Measurements from ENCODE around the gene MGAT4B.

MGAT4B gene

DNA sequence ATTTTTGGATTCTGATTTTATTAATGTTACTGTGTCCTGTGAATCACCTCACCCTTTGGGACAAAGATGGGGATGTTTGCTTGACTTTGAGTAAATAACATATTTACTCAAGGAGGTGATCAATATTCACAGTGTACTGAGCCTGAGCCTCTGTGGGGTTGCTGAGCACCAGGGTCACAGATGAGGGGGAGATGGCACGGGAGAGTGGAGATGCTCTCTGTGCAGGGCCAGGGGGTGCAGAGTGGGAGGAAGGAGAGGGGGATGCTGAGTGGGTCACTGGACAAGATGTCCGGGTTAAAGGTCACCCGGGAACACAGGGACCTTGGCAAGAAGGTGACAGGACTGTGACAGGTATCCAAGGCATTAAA lies 18.1 kb upstream of the MGAT4B start:
- Histone ChIP-seq H3K9me2 (replicated peaks; ENCODE audit: insufficient read depth, low read length) (no peaks in the 10 kb centered on the region), H3K4me2 (ENCODE audit: low read depth, low read length, poor library complexity, severe bottlenecking) (no peak overlapping the region), H3K4me3 (ENCODE audit: insufficient read depth, low read length, poor library complexity, severe bottlenecking) (no peak overlapping the region), H4K20me1 (ENCODE audit: low read depth, low read length) (peaks cover 6% of the 10 kb centered on the region), H2AFZ (ENCODE audit: low read depth, low read length, severe bottlenecking) (no peak overlapping the region), H3K79me2 (ENCODE audit: insufficient read depth, low read length) (peaks cover 12% of the 10 kb centered on the region), H3K27me3 (ENCODE audit: low read length) (no peaks in the 10 kb centered on the region), H3K36me3 (ENCODE audit: low read length) (no peaks in the 10 kb centered on the region; the same call in 1 of the 2 replicates), H3K9ac (ENCODE audit: low read length) (no peak overlapping the region), H3F3A (ENCODE audit: insufficient read depth) (peaks cover 5% of the 10 kb centered on the region; the same call in 1 of the 2 replicates), H3K27ac (ENCODE audit: low read depth, low read length) (no peak overlapping the region), H3K9me3 (ENCODE audit: insufficient read depth, low read length) (no peaks in the 10 kb centered on the region)
- no peak for TF ChIP-seq EZH2phosphoT487 (conservative IDR thresholded peaks at IDR 0.05; ENCODE audit: low read length)
- TF ChIP-seq, protein P1, sequence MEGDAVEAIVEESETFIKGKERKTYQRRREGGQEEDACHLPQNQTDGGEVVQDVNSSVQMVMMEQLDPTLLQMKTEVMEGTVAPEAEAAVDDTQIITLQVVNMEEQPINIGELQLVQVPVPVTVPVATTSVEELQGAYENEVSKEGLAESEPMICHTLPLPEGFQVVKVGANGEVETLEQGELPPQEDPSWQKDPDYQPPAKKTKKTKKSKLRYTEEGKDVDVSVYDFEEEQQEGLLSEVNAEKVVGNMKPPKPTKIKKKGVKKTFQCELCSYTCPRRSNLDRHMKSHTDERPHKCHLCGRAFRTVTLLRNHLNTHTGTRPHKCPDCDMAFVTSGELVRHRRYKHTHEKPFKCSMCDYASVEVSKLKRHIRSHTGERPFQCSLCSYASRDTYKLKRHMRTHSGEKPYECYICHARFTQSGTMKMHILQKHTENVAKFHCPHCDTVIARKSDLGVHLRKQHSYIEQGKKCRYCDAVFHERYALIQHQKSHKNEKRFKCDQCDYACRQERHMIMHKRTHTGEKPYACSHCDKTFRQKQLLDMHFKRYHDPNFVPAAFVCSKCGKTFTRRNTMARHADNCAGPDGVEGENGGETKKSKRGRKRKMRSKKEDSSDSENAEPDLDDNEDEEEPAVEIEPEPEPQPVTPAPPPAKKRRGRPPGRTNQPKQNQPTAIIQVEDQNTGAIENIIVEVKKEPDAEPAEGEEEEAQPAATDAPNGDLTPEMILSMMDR (IDR thresholded peaks at IDR 0.05; ENCODE audit: insufficient read depth, low read length, poor library complexity, severe bottlenecking) = no peak

DNA sequence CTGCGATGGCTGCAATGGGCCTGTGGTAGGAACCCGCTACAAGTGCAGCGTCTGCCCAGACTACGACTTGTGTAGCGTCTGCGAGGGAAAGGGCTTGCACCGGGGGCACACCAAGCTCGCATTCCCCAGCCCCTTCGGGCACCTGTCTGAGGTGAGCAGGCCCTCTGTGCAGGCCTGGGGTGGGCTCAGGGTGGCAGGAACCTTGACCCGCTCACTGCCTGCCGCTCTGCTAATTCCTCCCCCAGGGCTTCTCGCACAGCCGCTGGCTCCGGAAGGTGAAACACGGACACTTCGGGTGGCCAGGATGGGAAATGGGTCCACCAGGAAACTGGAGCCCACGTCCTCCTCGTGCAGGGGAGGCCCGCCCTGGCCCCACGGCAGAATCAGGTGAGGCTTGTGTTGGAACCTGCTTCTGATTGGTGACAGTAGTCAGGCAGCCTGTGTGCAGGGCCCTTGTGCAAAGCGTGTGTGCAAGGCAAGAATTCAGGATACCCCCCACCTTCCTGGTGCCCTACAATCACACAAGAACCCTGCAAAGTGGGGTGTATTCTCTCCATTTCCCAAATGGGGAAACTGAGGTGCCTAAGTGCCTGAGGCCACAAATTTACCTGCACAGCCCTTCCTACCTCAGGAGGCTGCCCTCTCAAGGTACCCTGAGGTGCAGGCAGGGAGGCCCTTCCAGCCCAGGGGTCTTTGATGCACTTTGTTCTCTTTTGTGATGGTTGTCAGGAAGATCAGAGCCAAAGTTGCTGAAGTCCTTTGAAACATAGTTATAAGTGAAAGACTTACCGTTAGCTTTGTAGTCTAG lies 17.5 kb upstream of the MGAT4B start:
- TF ChIP-seq EZH2phosphoT487 (conservative IDR thresholded peaks at IDR 0.05; ENCODE audit: low read length) = no peak
- TF ChIP-seq, protein P1 (IDR thresholded peaks at IDR 0.05; ENCODE audit: insufficient read depth, low read length, poor library complexity, severe bottlenecking) = no peak
- H3K9me2 ChIP-seq (replicated peaks; ENCODE audit: insufficient read depth, low read length) = no peaks in the 10 kb centered on the region
- peaks cover 5% of the 10 kb centered on the region; the same call in 1 of the 2 replicates for H3F3A ChIP-seq (ENCODE audit: insufficient read depth)
- H3K9ac ChIP-seq (ENCODE audit: low read length) = no peak overlapping the region
- H3K4me2 ChIP-seq (ENCODE audit: low read depth, low read length, poor library complexity, severe bottlenecking) = no peak overlapping the region
- no peak overlapping the region for H3K4me3 ChIP-seq (ENCODE audit: insufficient read depth, low read length, poor library complexity, severe bottlenecking)
- H2AFZ ChIP-seq (ENCODE audit: low read depth, low read length, severe bottlenecking) = no peak overlapping the region
- peaks cover 6% of the 10 kb centered on the region for H4K20me1 ChIP-seq (ENCODE audit: low read depth, low read length)
- no peaks in the 10 kb centered on the region for H3K36me3 ChIP-seq (ENCODE audit: low read length)
- H3K79me2 ChIP-seq (ENCODE audit: insufficient read depth, low read length) = peaks cover 12% of the 10 kb centered on the region
- no peaks in the 10 kb centered on the region for H3K9me3 ChIP-seq (ENCODE audit: insufficient read depth, low read length)
- no peak overlapping the region for H3K27ac ChIP-seq (ENCODE audit: low read depth, low read length)
- H3K27me3 ChIP-seq (ENCODE audit: low read length) = no peaks in the 10 kb centered on the region

DNA sequence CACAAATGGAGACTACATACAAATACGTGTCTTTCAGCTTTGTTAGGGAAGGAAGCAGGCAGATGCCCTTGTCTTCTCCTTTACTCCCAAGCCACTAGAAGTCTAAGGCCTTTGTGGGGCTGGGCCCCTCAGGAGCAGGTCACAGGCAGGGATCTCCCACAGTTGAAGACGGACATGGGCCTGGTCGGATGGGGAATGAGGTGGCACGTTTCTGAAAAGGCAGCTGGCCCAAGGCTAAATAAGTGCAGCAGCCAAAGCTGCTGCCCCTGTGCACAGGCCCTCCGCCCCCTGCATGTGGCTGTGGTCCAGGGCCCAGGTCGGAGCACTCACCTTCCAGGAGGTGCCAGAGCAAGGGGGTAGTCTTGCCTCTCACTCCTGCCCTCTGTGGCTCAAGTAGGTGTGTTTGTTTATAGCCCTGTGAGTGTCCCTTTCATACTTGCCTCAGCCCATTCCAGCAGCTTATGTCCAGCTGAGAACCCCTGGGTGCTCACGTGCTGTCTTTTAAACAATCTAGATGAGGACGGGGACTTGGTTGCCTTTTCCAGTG lies 15.9 kb upstream of the MGAT4B start:
- TF ChIP-seq, protein P1 (IDR thresholded peaks at IDR 0.05; ENCODE audit: insufficient read depth, low read length, poor library complexity, severe bottlenecking) = no peak
- TF ChIP-seq EZH2phosphoT487 (conservative IDR thresholded peaks at IDR 0.05; ENCODE audit: low read length) = no peak
- Histone ChIP-seq H3K4me3 (ENCODE audit: insufficient read depth, low read length, poor library complexity, severe bottlenecking) (no peak overlapping the region), H3K9ac (ENCODE audit: low read length) (no peak overlapping the region)

More for the DNA sequence above, 15.9 kb upstream of the MGAT4B start:
- Histone ChIP-seq H3K27me3 (ENCODE audit: low read length) (no peaks in the 10 kb centered on the region), H3K27ac (ENCODE audit: low read depth, low read length) (no peak overlapping the region), H3K79me2 (ENCODE audit: insufficient read depth, low read length) (peaks cover 12% of the 10 kb centered on the region), H3K9me3 (ENCODE audit: insufficient read depth, low read length) (no peaks in the 10 kb centered on the region), H2AFZ (ENCODE audit: low read depth, low read length, severe bottlenecking) (no peak overlapping the region), H3K9me2 (replicated peaks; ENCODE audit: insufficient read depth, low read length) (no peaks in the 10 kb centered on the region), H3K36me3 (ENCODE audit: low read length) (no peaks in the 10 kb centered on the region), H3K4me2 (ENCODE audit: low read depth, low read length, poor library complexity, severe bottlenecking) (peak overlapping the region; percentile 76), H4K20me1 (ENCODE audit: low read depth, low read length) (peaks cover 6% of the 10 kb centered on the region), H3F3A (ENCODE audit: insufficient read depth) (peaks cover 10% of the 10 kb centered on the region; the same call in 1 of the 2 replicates)
